ENCODE results near the gene PARP3.
A peak's percentile ranks its signal among the peaks of the same experiment; 100 is the strongest.

Gene PARP3

DNA sequence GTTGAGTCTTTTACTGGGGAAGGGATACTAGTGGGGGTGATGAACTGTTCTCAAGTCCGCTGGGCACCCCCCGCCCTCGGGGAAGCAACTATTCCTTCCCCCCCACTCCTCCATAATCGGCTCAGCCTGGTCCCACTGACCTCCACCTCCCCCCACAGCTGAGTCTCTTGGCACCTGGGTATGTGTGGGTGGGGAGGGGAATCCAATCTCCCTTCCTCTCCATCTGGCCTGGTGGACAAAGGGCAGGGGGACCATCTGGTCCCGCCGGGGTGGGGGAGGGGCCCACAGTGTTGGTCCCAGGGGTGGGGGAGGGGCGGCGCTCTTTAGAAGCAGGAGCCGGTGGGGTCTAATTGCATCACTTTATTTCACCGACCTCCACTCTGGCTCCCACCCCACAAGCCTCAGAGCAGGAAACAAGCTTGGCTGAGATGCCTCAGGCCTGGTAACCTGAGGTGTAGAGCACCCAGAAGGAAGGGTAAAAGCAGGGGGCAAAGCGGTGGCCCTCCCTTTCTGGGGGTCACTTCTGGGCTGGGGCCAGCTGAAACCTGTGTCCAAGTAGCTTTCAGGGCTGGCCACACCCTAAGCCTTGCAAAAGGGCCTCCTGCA is 26.1 kb downstream of the PARP3 start:
- peak; percentile 66 for DNase-seq

DNA sequence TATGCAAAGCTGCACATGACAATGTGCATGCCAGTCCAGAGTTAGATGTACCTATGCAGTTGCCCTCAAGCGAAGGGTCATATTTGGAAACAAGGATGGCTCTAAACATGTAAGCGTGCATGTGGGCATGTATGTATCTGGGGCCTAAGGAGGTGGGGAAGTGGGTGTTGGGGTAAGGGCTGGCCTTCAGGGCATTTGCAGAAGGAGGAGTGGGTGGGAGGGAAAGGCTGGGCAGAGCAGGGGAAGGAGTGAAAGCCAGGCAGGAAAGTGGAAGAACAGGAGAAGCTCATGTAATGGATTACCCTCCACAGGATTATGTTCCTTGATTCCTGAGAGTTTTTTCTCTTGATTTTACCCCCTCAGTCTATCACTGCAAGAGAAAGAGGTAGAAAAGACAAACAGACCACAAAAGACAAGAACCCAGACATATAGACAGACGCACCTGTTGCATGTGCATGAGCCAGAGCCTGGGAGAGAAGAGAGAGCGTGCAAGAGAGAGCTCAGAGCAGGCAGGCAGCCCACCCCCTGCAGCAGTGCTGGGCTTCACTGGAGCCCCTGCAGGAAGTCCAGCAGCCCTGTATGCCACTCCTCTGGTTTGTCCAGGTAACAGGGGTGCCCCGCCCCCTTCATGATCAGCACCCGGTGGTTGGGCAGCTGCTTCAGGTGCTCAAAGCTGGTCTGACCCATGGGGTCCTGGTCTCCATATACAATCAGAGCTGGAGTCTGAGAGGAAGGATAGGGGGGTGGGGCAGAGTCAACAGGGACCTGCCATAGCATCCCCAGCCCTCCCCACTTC is 26.9 kb downstream of the PARP3 start:
- no peak for DNase-seq

DNA sequence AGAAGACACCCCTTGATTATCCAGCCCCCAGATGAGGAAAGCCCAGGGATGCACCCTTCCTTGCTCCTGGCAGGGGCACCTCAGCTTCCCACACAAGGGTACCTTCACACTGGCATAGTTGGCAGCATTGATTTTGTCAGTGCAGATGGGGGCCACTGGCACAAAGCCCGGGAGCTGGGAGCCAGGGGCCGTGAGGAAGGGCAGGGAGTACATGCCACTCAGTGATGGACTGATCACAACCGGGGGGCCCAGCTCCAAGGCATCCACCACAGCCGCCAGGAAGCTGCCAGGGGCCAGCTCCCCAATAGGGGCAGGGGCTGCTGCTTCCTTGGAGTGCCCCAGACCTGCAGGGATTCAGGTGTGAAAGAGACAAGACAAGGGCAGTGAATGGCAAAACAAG is 27.7 kb downstream of the PARP3 start:
- DNase-seq = no peak

DNA sequence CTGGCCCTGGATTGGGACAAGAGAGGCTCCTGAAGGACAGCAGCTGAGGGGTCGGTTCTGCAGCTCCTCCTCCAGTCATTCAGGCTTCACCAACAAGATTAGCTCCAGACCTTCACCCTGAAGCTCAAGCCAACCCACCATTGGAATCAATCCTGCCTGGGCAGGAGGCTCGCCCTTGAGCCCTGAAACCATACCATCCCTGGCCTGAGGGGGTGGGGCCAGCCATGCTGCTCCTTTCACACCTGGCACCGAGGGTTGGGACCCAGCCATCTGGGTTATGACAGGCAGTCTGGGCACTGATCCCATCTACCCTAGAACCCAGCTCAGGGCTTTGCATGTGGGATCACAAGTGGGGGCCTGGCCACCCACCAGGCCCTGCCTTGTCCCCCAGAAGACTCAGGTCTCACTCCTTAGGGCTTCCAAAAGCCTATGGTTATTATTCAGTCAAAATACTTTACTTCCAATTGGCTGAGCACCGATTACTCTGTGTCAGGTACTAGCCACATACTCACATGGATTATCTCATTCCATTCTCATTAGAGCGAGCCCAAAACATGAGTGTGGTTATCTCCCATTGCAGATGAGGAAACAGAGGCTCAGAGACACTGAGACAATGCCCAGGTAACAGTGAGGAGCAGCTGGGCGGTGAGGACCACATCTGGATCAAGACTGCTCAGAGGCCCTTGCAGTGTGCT is 28.6 kb downstream of the PARP3 start:
- DNase-seq = no peak

DNA sequence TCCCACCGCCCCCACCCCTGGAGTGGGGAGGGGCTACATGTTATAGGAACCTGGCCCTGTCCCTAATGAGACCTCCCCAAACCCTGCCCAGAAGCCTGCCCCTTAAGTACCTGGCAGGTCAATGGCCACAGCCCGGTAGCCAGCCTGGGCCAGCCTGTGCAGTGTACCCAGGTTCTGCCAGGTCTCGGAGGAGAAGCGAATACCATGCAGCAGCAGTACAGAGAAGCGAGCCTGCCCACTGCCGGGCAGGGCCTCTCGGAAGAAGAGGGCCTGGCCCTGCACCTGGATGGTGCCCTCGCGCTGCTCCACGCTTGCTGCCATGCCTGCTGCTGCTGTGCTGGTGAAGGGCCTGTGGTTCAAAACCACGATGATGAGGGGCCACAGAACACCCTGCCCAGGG is 29.2 kb downstream of the PARP3 start:
- no peak for DNase-seq

DNA sequence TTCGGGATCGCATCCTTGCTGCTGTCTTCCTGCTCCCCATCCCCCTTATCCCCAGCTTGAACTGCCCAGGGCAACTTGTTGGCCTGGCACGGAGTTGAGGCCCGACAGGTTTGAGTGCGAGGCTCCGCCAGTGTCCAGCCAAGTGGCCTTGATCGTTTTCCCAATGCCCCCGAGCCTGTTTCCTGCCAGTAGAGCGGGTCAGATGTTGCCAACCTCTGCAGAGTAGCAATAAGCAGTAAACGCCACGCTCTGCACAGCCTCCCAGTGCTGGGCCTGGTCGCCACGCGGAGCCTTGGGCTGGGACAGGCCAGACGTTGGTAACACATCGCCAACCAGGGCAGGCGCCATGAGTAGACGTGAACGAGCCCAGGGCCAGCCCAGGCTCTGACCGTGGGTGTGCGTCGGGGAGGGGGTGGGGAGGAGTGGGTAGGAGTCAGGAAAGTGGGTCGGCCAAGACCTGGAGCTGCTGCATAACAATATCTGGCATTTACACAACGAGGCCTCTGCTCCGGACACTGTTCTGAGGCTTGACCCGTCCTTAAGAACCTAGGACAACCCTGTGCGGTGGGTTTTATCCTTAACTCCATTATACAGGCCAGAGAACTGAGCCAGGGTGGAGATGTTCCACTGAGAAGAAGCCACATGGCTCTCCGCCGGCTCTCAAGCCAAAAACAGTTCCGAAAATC is 32.3 kb downstream of the PARP3 start:
- DNase-seq = no peak

DNA sequence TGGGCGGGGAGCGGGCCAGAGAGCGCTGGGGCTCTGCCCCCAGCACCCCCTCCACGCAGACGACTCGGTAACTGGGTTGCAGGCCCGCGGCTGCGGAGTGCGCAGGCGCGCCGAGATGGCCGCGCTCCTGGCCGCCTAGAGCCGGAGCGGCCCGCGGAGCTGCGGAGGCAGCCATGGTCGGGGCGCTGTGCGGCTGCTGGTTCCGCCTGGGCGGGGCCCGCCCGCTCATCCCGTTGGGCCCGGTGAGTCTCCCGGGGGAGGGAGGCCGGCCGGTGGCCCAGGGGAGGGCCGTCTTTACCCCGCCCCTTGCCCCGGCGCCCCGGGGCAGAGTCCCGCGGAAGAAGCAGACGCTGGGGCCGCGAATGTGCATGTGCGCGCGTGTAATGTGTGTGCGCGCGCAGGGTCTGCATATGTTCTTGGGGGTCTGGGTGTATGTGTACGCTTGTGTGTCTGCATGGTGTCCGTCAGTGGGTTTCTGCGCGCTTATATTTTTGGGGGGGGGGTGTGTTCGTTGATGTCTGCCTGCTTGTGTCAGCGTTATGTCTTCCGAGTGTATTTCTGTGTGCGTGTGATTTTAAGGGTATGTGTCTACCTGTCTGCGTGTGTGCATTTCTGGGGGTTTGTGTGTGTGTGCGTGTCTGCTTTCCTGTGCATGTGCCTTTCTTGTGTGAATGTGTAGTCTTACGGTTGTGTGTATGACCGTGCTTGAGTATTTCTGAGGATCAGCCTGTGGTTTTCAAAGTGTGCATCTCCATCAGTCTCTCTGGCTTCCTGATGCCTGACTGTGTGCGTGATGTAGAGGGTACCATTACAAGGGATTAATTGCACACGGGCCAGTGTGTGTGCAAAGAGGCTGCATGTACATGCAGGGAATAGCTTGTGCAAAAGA is 33.0 kb downstream of the PARP3 start, which contains the start of gene ABHD14A:
Gene ABHD14A (plus strand): TSS at position 102 of the 889 bp plus-strand sequence. CDS start 72 bp downstream, at position 174.
- DNase-seq = no peak

DNA sequence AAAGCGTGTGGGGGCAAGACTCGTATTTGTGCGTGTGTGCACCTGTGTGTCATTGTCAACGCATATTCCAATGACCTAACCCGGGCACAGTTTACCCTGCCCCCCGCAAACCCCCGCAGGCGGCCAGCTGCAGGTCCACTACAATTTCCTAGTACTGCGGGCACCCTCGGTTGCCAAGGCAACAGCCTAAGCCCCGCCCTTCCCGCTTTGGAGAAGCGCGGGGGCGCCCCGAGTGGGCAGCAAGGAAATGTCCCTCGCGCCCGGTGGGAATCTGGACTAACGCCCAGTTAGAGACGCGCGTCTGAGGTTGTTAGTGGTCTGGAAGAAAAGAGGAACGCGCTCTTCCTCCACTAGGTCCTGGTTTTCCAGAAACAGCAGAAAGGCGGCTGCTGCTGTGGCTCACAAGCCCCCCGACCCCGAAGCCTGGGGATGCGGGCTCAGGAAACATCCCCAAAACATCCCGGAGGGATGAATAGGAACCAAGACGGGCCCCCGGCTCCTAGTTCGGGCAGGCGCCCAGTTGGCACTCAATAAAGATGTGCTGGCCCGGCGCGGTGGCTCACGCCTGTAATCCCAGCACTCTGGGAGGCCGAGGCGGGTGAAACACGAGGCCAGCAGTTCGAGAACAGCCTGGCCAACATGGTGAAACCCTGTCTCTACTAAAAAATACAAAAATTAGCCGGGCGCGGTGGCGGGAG is 33.8 kb downstream of the PARP3 start:
- DNase-seq = peak; percentile 54

DNA sequence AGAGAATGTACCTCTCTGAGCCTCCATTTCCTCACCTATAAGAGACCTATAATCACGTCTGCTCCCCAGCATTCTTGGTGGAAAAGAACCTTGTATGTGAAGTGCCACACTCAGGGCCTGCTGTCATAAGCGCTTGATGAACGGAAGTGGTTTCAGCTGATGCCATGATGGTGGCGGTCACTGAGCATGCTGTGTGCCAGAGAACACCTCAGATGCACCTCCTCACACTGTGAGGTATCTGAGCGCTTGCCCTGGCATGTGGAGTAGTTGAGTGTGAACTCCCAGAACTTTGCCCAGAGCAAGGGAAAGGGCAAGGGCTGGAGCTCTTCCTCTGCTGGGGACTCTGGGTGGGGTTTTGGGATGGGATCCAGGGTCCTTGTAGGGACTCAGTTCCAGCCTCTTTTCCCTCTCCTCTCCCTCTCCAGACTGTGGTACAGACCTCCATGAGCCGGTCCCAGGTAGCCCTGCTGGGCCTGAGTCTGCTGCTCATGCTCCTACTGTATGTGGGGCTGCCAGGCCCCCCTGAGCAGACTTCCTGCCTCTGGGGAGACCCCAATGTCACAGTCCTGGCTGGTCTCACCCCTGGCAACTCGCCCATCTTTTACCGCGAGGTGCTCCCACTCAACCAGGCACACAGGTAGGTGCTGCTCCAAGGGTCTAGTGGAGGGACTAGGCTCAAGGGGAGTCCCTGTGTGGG is 35.4 kb downstream of the PARP3 start:
- no peak for DNase-seq

DNA sequence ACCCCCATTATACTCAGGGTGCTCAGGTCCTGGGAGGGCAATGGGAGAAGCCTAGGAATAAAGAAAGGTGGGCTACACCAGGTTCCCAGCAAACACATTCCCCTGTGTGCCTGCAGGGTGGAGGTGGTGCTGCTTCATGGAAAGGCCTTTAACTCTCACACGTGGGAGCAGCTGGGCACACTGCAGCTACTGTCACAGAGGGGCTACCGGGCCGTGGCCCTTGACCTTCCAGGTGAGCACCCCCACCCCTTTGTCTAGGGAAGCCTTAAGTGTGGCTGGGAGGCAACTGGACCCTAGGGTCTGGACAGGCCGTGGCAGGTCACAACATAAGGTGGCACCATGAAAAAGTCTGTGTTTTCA is 36.0 kb downstream of the PARP3 start:
- DNase-seq = no peak

DNA sequence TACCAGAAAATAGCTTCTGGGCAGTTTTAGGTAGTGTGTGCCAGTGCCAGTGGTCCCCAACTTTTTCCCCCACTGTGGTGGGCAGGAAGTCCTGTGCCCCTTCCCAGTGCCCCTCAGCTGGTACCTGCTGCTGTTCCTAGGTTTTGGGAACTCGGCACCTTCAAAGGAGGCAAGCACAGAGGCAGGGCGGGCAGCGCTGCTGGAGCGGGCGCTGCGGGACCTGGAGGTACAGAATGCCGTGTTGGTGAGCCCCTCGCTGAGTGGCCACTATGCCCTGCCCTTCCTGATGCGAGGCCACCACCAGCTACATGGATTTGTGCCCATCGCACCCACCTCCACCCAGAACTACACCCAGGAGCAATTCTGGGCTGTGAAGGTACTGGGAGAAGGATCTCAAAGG is 38.1 kb downstream of the PARP3 start:
- no peak for DNase-seq

DNA sequence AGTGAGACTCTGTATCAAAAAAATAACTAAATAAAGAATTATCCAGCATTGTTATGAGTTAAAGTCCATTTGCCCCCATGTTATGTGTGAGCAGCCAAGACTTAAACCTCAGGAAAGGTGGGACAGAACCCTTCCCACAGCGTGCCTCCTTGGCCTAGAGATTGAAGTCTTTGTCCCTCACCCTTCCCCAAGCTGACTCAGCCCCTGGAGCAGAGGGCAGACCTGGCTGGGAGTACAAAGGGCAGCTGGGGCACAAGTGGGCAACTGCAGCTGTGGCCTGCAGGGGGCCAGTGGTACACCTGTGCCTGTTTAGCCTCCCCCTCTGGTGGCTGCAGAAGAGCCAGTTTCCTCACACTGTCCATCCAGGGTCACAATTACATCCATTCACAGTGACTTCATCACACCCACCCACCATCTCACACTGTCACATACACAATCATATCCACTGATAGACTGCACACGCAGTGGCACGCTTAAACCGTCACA is 40.2 kb downstream of the PARP3 start:
- no peak for DNase-seq

DNA sequence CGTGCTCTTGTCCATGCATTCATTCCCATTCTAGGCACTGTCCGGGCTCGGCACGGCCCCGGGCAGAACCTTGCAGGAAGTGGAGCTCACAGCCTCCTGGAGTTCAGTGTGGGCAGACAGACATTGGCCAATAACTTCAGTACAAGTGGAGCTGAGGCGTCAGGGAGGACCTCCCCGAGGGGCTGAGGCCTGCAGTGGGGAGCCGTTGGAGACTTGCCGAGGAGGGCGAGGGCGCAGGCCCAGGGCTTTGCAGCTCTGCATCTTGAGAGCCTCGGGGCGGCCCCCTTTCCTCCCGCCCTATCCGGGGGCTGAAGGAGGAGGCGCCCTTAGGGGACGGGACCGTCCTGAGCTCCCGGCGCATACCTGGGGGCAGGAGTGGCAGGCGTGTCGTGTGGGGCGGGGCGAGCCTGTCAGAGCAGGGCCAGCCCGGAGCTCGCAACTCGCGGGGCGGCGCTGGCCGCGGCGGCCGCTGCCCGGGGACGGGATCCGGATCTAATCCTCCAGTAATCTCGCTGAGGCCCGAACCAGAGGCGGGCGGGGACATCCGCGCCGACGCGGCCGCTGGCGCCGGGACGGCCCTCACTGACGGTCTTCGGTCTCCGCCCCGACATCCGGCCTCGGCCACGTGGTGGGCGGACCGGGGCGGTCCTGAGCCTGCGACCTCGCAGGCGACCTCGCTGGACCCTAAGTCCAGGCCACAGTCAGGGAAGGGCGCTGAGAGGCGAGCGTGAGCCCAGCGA is 40.8 kb downstream of the PARP3 start, which contains the start of gene ACY1:
Gene ACY1 (plus strand): TSS at position 698 of the 740 bp plus-strand sequence. CDS start 530 bp downstream, outside the sequence.
- DNase-seq = no peak

DNA sequence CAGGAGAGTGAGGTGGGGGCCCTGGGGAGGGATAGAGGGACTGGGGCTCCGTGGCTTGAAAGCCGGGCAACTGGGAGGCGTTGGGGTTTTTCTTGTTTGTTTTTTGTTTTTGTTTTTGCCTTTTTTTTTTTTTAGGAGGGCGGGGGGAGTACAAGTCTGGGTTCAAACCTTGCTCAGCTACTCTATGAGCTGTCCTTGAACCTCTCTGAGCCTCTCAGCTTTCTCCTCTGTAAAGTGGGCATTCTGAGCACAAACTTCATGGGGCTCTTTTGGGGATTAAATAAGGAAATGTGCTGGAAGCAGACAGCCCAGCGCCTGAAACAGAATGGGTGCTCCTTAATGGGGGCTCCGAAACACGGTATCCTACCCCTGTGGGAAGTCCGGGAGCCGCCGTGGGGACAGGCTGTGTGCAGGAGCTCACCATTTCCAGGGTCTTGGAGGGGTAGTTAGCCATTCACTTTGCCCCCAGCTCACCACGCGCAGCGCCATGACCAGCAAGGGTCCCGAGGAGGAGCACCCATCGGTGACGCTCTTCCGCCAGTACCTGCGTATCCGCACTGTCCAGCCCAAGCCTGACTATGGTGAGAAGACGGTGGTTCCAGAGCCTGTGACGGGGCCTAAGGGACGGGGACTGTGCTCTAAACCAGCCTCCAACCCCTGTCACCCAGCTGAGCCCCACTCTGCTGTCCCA is 41.6 kb downstream of the PARP3 start:
- DNase-seq = no peak

DNA sequence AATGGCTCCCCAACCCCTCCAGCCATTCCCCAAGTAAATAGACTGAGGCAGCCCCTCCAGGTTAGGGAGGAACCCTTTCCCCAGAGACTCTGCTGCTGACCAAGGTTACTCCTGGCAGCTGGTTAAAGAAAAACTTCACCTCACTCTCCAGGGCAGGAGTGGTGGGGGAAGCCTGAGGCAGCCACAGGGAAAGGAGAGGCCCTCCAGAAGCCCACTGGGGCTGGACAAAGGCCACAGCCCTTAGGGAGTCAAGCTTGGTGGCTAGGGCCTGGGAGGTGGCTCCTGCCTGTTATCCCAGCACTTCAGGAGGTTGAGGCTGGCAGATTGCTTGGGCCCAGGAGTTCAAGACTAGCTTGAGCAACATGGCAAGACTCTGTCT is 42.1 kb downstream of the PARP3 start:
- no peak for DNase-seq

DNA sequence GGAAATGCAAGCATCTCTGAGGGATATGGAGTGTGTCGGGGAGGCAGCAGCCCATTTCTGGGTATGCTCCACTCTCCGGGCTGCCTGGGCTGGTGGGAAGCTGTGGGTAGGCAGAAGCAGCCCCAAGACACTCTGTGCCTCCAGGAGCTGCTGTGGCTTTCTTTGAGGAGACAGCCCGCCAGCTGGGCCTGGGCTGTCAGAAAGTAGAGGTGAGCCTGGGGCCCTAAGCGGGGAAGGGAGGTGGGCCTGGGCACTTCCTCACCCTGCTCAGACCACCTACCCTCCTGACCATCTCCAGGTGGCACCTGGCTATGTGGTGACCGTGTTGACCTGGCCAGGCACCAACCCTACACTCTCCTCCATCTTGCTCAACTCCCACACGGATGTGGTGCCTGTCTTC is 42.9 kb downstream of the PARP3 start:
- DNase-seq = no peak

DNA sequence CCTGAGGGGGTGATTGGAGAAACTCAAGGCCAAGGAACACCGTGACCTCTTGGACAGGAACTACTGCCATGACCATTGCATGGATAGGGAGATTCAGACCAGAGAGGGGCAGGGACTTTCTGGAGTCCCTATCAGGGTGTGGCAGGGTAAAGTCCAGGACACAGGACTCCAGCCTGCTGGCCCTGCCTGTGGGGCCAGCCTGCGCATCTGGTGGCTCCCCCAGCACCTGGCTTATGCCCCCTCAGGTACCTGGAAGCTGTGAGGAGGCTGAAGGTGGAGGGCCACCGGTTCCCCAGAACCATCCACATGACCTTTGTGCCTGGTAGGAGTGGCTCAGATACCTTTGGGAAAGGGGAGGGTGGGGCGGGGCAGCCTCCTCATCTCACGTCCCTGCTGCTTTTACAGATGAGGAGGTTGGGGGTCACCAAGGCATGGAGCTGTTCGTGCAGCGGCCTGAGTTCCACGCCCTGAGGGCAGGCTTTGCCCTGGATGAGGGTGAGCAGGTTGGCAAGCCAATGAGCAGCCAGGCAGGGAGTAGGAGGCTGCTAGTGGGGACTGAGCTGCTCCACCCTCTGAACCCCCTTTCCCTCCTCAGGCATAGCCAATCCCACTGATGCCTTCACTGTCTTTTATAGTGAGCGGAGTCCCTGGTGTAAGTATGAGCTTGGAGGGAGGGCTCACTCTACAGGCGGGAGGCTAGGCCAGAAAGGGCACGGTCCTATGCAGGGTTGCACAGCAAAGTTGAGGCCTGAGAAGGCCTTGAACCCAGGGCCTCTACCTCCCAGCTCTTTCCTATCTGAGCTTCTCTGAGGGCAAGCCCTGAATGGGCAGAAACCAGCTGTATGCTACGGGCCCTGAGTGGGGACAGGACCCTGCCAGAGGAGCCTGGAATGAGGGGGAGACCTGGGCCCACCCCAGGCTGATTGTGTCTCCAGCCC is 44.1 kb downstream of the PARP3 start:
- no peak for DNase-seq

DNA sequence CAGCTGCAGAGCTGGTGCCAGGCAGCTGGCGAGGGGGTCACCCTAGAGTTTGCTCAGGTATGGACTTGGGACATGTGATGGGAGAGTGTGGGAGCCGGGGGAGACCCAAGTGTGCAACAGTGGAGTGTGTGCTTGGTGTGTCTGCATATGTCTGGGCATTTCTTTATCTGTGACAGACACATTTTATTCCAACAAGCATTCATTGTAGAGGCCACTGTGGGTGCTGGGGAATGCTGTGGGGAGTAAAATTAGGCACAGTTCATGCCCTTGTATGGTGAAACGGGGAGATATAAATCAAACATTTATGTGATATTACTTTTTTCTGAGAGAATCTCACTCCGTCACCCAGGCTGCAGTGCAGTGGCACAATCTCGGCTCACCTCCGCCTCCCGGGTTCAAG is 45.4 kb downstream of the PARP3 start:
- DNase-seq = no peak

All from NCI-H524 treated with DMSO at 0.1 percent for 48 hours (cell line).